Ascending aorta (tissue), 2 donors: ENCODE results near the gene MTF2. TPM values are rescaled to one million over a fixed set of nuclear protein-coding genes. Genes with fewer than 3 reads are reported as not detected.

Source experiments
- DNase-seq, 2 donors: peaks; one replicate each; pipeline ENCODE4 v3.0.0-alpha.2; 2019; ENCODE audit warnings: low spot score in 2 of 2
- H3K27ac ChIP-seq, 2 donors: fragments of 200-600 bp; sonication (generic); one replicate each; pipeline ENCODE4 v1.5.1; 2016 to 2017; ENCODE audit warnings: mild to moderate bottlenecking in 1 of 2
- H3K27me3 ChIP-seq: fragments of 200-600 bp; sonication (generic); one replicate; pipeline ENCODE4 v1.5.1; 2017
- H3K36me3 ChIP-seq, 2 donors: fragments of 200-600 bp; sonication (generic); one replicate each; pipeline ENCODE4 v1.5.1; 2016
- H3K4me1 ChIP-seq, 2 donors: fragments of 200-600 bp; sonication (generic); one replicate each; pipeline ENCODE4 v1.5.1; 2016 to 2017; ENCODE audit warnings: mild to moderate bottlenecking in 1 of 2
- H3K4me3 ChIP-seq, 2 donors: fragments of 200-600 bp; sonication (generic); one replicate each; pipeline ENCODE4 v1.5.1; 2016 to 2017; ENCODE audit warnings: mild to moderate bottlenecking in 1 of 2
- H3K9me3 ChIP-seq, 2 donors: fragments of 200-600 bp; sonication (generic); one replicate each; pipeline ENCODE4 v1.5.1; 2016
- intact Hi-C: fragments of 100-400 bp; cut with DNase I; formaldehyde crosslinking; loops from one replicate; pipeline ENCODE4 v1.15.1; 2023
- total RNA-seq: library from RNA; depleted of rRNA; stranded (reverse); fragments of >200 nt; gene quantifications from one replicate; pipeline ENCODE4 v1.1.0, GENCODE V29; 2016
- TF ChIP-seq, protein P1 (sequence below), 3 experiments: fragments of 200-600 bp in 2 of 3; fragments of 450-650 bp in 1 of 3; sonication (generic) in 2 of 3; IDR thresholded peaks; one replicate each; pipeline ENCODE4 v1.5.1; 2016 to 2019; ENCODE audit warnings: antibody characterized with exemption in 3 of 3, mild to moderate bottlenecking in 1 of 3, moderate library complexity in 1 of 3

The MTF2 gene
- total RNA-seq, 1 donor from 2014 or later: 2.3 TPM

DNA sequence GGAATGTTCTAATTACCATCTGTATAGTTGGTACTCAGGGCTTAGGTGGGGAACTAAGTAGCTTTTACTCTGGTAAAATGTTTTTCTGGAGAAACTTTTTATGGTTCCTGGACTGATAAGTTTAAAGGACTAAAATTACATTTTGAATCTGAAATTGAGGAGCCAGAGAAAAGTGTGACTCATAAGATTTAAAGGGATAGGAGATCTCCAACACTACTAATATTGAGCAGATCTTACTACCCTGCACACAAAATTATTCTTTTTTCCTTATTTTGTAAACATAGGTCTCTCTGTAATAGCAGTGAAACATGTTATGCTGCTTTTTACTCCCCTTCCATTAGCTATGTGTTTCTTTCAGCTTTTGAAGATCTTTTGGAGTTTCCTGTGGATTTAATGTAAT is 32.5 kb downstream of the MTF2 start:
- peaks cover 0 to 6% of the 10 kb centered on the region in 2 donors for H3K9me3 ChIP-seq
- no peak overlapping the region for H3K4me3 ChIP-seq
- H3K4me1 ChIP-seq: peaks cover 0 to 9% of the 10 kb centered on the region in 2 donors
- intact Hi-C loops: no loop called here
- peaks cover 6 to 13% of the 10 kb centered on the region in 2 donors for H3K36me3 ChIP-seq
- no peak for DNase-seq
- peak overlapping the region; percentile 17 to 46 for H3K27ac ChIP-seq
- TF ChIP-seq, protein P1, sequence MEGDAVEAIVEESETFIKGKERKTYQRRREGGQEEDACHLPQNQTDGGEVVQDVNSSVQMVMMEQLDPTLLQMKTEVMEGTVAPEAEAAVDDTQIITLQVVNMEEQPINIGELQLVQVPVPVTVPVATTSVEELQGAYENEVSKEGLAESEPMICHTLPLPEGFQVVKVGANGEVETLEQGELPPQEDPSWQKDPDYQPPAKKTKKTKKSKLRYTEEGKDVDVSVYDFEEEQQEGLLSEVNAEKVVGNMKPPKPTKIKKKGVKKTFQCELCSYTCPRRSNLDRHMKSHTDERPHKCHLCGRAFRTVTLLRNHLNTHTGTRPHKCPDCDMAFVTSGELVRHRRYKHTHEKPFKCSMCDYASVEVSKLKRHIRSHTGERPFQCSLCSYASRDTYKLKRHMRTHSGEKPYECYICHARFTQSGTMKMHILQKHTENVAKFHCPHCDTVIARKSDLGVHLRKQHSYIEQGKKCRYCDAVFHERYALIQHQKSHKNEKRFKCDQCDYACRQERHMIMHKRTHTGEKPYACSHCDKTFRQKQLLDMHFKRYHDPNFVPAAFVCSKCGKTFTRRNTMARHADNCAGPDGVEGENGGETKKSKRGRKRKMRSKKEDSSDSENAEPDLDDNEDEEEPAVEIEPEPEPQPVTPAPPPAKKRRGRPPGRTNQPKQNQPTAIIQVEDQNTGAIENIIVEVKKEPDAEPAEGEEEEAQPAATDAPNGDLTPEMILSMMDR (IDR thresholded peaks at IDR 0.05): no peak
- H3K27me3 ChIP-seq: no peaks in the 10 kb centered on the region

DNA sequence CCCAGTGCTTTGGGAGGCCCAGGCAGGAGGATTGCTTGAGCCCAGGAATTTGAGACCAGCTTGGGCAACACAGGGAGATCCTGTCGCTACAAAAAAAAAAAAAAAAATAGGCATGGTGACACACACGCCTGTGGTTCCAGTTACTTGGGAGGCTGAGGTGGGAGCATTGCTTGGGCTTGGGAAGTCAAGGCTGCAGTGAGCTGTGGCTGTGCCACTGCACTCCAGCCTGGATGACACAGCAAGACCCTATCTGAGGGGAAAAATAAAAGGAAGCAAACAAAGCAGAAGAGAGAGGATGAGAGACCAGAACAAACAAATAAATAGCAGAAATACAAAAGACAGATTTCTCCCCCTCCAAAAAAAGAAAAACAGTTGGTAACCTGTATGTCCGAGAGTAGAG is 34.0 kb downstream of the MTF2 start:
- Histone ChIP-seq H3K4me1 (peaks cover 0 to 9% of the 10 kb centered on the region in 2 donors), H3K4me3 (no peak overlapping the region), H3K9me3 (no peaks in the 10 kb centered on the region), H3K36me3 (peaks cover 10 to 21% of the 10 kb centered on the region in 2 donors), H3K27me3 (no peaks in the 10 kb centered on the region), H3K27ac (no peak overlapping the region)
- TF ChIP-seq, protein P1 (IDR thresholded peaks at IDR 0.05): no peak
- intact Hi-C loops: no loop called here
- DNase-seq: no peak

DNA sequence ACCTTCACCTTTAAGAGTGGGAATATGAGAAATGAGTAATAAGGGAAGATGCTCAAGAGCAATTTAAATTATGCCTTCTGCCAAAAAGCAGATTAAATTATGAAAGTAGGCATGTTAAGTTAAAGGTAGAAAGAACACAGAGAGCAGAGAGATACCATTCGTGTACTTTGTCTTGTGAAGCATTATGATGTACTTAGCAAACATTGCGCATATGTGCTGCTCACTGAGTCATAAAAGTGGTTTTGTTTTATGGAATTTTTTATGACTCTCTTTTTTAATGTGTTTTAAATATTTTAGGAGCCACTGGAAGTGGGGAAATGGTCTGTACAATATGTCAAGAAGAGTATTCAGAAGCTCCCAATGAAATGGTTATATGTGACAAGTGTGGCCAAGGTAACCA is 35.3 kb downstream of the MTF2 start:
- Histone ChIP-seq H3K9me3 (no peaks in the 10 kb centered on the region), H3K27ac (no peak overlapping the region)

DNA sequence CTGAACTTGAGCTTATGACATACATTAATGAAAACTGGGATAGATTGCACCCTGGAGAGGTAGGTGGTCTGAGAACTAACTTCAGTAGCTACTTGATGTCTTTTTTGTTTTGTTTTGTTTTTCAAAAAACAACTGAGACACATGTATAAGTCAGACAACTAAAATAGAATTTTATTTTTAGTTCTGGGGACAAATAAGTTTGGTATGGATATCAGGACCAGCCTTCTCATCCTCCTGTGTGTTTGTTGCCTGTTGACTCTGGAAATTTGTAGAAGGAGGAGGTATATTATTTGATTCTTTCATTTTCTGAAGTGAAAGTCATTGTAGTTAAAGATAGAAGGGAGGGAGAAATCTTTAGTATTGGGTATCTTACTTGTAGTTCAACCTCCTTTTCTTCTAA is 41.5 kb downstream of the MTF2 start:
- Histone ChIP-seq H3K9me3 (no peaks in the 10 kb centered on the region), H3K27ac (no peak overlapping the region), H3K36me3 (peaks cover 10 to 29% of the 10 kb centered on the region in 2 donors), H3K4me1 (no peaks in the 10 kb centered on the region), H3K4me3 (no peak overlapping the region), H3K27me3 (no peaks in the 10 kb centered on the region)
- intact Hi-C loops: no loop called here
- no peak for DNase-seq
- TF ChIP-seq, protein P1 (IDR thresholded peaks at IDR 0.05): no peak

More for the DNA sequence above, 35.3 kb downstream of the MTF2 start:
- Histone ChIP-seq H3K27me3 (no peaks in the 10 kb centered on the region), H3K36me3 (peaks cover 10 to 24% of the 10 kb centered on the region in 2 donors), H3K4me1 (peaks cover 0 to 9% of the 10 kb centered on the region in 2 donors), H3K4me3 (no peak overlapping the region)
- DNase-seq: no peak
- intact Hi-C loops: no loop called here
- TF ChIP-seq, protein P1 (IDR thresholded peaks at IDR 0.05): no peak

DNA sequence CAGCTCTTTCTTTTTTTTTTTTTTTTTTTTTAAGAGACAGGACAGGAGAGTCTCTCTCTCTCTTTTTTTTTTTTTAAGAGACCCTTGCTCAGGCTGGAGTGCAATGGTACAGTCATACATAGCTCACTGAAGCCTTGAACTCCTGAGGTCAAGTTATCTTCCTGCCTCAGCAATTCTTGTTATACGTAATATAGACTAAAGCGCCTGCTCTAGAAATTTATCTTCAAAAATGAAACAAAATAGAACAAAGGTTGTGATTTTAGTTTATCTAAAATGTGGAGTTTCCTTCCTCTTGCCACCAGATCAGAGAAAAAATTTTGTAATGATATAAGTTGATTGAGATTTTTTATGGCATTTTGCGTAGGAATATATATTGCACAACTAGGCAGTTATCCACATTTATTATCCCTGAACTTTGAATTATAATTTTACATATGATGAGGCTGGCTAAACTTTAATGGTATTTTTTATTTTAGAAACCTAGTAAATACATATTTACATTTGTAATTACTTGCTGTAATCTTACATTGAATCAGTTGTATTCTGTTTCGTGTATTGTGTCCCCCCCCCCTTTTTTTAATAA is 44.2 kb downstream of the MTF2 start:
- intact Hi-C loops: no loop called here
- Histone ChIP-seq H3K4me1 (no peaks in the 10 kb centered on the region), H3K27ac (no peak overlapping the region), H3K9me3 (no peaks in the 10 kb centered on the region), H3K4me3 (no peak overlapping the region), H3K36me3 (peaks cover 3 to 16% of the 10 kb centered on the region in 2 donors), H3K27me3 (no peaks in the 10 kb centered on the region)
- DNase-seq: no peak
- TF ChIP-seq, protein P1 (IDR thresholded peaks at IDR 0.05): no peak
